Neural cell (in vitro differentiated cells): Measurements from ENCODE around the gene KPRP.

Experiments used
- EZH2 ChIP-seq: fragments of 200-600, 300-800 bp; shearing (Covaris generic), sonication (generic); IDR thresholded peaks from 2 replicates; pipeline ENCODE4 v1.6.1; 2014; ENCODE audit warnings: antibody characterized with exemption, low read length, borderline replicate concordance, mild to moderate bottlenecking; ENCODE audit not compliant: insufficient read depth, poor library complexity, severe bottlenecking
- POLR2AphosphoS5 ChIP-seq: IDR thresholded peaks from 2 replicates; pipeline ENCODE4 v1.6.1; 2012
- TF ChIP-seq, protein P1 (sequence below): fragments of 450-650 bp; IDR thresholded peaks from 2 replicates; pipeline ENCODE4 v1.5.1; 2014; ENCODE audit warnings: antibody characterized with exemption, mild to moderate bottlenecking, moderate library complexity; ENCODE audit not compliant: poor library complexity, severe bottlenecking

GRCh38 chr1:152745765-152746444, 11.9 kb upstream of the KPRP start:
- TF ChIP-seq EZH2 (no peak), POLR2AphosphoS5 (no peak)
- TF ChIP-seq, protein P1, sequence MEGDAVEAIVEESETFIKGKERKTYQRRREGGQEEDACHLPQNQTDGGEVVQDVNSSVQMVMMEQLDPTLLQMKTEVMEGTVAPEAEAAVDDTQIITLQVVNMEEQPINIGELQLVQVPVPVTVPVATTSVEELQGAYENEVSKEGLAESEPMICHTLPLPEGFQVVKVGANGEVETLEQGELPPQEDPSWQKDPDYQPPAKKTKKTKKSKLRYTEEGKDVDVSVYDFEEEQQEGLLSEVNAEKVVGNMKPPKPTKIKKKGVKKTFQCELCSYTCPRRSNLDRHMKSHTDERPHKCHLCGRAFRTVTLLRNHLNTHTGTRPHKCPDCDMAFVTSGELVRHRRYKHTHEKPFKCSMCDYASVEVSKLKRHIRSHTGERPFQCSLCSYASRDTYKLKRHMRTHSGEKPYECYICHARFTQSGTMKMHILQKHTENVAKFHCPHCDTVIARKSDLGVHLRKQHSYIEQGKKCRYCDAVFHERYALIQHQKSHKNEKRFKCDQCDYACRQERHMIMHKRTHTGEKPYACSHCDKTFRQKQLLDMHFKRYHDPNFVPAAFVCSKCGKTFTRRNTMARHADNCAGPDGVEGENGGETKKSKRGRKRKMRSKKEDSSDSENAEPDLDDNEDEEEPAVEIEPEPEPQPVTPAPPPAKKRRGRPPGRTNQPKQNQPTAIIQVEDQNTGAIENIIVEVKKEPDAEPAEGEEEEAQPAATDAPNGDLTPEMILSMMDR: no peak
